ENCODE measurements around the gene ACSF2.
"Not testable (repeated sequence)": the region's sequence is repeated elsewhere in the genome, so short reads cannot be mapped to it uniquely, and the experiment has no call there.

The ACSF2 gene

GRCh38 chr17:50472286-50472685 lies 46.3 kb downstream of the ACSF2 start:
- Histone ChIP-seq H3K9ac (ENCODE audit: low read length) (no peak overlapping the region), H3K27me3 (ENCODE audit: control insufficient read depth, insufficient read depth, low read length) (no peaks in the 10 kb centered on the region), H3K4me3 (ENCODE audit: low read length) (no peak overlapping the region), H3K27ac (ENCODE audit: low read depth, low read length) (no peak overlapping the region), H3K4me1 (ENCODE audit: control insufficient read depth, insufficient read depth, low read length) (no peaks in the 10 kb centered on the region), H3K36me3 (ENCODE audit: control insufficient read depth, insufficient read depth, low read length) (no peaks in the 10 kb centered on the region)

GRCh38 chr17:50472761-50473161 lies 46.7 kb downstream of the ACSF2 start:
- not testable (repeated sequence) for H3K9ac ChIP-seq (ENCODE audit: low read length); H3K4me1 ChIP-seq (ENCODE audit: control insufficient read depth, insufficient read depth, low read length); H3K4me3 ChIP-seq (ENCODE audit: low read length); H3K27ac ChIP-seq (ENCODE audit: low read depth, low read length); H3K27me3 ChIP-seq (ENCODE audit: control insufficient read depth, insufficient read depth, low read length); H3K36me3 ChIP-seq (ENCODE audit: control insufficient read depth, insufficient read depth, low read length)

GRCh38 chr17:50473901-50474300 lies 47.9 kb downstream of the ACSF2 start:
- no peaks in the 10 kb centered on the region for H3K4me1 ChIP-seq (ENCODE audit: control insufficient read depth, insufficient read depth, low read length)
- H3K27me3 ChIP-seq (ENCODE audit: control insufficient read depth, insufficient read depth, low read length): no peaks in the 10 kb centered on the region
- no peaks in the 10 kb centered on the region for H3K36me3 ChIP-seq (ENCODE audit: control insufficient read depth, insufficient read depth, low read length)
- no peak overlapping the region for H3K27ac ChIP-seq (ENCODE audit: low read depth, low read length)
- H3K4me3 ChIP-seq (ENCODE audit: low read length): no peak overlapping the region
- H3K9ac ChIP-seq (ENCODE audit: low read length): no peak overlapping the region

- no peaks in the 10 kb centered on the region for H3K27me3 ChIP-seq (ENCODE audit: control insufficient read depth, insufficient read depth, low read length)
- H3K27ac ChIP-seq (ENCODE audit: low read depth, low read length): no peak overlapping the region
- H3K4me3 ChIP-seq (ENCODE audit: low read length): no peak overlapping the region
- peaks cover under 1% of the 10 kb centered on the region for H3K4me1 ChIP-seq (ENCODE audit: control insufficient read depth, insufficient read depth, low read length)
- no peak overlapping the region for H3K9ac ChIP-seq (ENCODE audit: low read length)
- no peaks in the 10 kb centered on the region for H3K36me3 ChIP-seq (ENCODE audit: control insufficient read depth, insufficient read depth, low read length)
Observed at GRCh38 chr17:50474523-50474922, 48.5 kb downstream of the ACSF2 start.

- Histone ChIP-seq H3K4me3 (ENCODE audit: low read length) (no peak overlapping the region), H3K36me3 (ENCODE audit: control insufficient read depth, insufficient read depth, low read length) (no peaks in the 10 kb centered on the region), H3K9ac (ENCODE audit: low read length) (no peak overlapping the region), H3K27ac (ENCODE audit: low read depth, low read length) (no peak overlapping the region), H3K27me3 (ENCODE audit: control insufficient read depth, insufficient read depth, low read length) (no peaks in the 10 kb centered on the region), H3K4me1 (ENCODE audit: control insufficient read depth, insufficient read depth, low read length) (peaks cover 4% of the 10 kb centered on the region)
Observed at GRCh38 chr17:50475362-50475761, 49.3 kb downstream of the ACSF2 start.

GRCh38 chr17:50475775-50476544 lies 49.9 kb downstream of the ACSF2 start:
- H3K4me3 ChIP-seq (ENCODE audit: low read length); H3K27me3 ChIP-seq (ENCODE audit: control insufficient read depth, insufficient read depth, low read length); H3K9ac ChIP-seq (ENCODE audit: low read length); H3K27ac ChIP-seq (ENCODE audit: low read depth, low read length); H3K36me3 ChIP-seq (ENCODE audit: control insufficient read depth, insufficient read depth, low read length); H3K4me1 ChIP-seq (ENCODE audit: control insufficient read depth, insufficient read depth, low read length): not testable (repeated sequence)

- Histone ChIP-seq H3K36me3 (ENCODE audit: control insufficient read depth, insufficient read depth, low read length) (peaks cover under 1% of the 10 kb centered on the region), H3K4me1 (ENCODE audit: control insufficient read depth, insufficient read depth, low read length) (peaks cover 4% of the 10 kb centered on the region), H3K4me3 (ENCODE audit: low read length) (no peak overlapping the region), H3K9ac (ENCODE audit: low read length) (no peak overlapping the region), H3K27ac (ENCODE audit: low read depth, low read length) (no peak overlapping the region), H3K27me3 (ENCODE audit: control insufficient read depth, insufficient read depth, low read length) (no peaks in the 10 kb centered on the region)
Observed at GRCh38 chr17:50476545-50477315, 50.7 kb downstream of the ACSF2 start.

GRCh38 chr17:50477976-50478375 lies 52.0 kb downstream of the ACSF2 start:
- Histone ChIP-seq H3K9ac (ENCODE audit: low read length) (peak overlapping the region; percentile 5), H3K4me1 (ENCODE audit: control insufficient read depth, insufficient read depth, low read length) (peaks cover 6% of the 10 kb centered on the region), H3K27me3 (ENCODE audit: control insufficient read depth, insufficient read depth, low read length) (no peaks in the 10 kb centered on the region), H3K36me3 (ENCODE audit: control insufficient read depth, insufficient read depth, low read length) (peaks cover 3% of the 10 kb centered on the region), H3K4me3 (ENCODE audit: low read length) (peak overlapping the region; percentile 91), H3K27ac (ENCODE audit: low read depth, low read length) (peak overlapping the region; percentile 80)

- H3K4me1 ChIP-seq (ENCODE audit: control insufficient read depth, insufficient read depth, low read length): peaks cover 6% of the 10 kb centered on the region
- H3K4me3 ChIP-seq (ENCODE audit: low read length): peak within 1 kb of the TSS; percentile 91
- peak within 1 kb of the TSS; percentile 80 for H3K27ac ChIP-seq (ENCODE audit: low read depth, low read length)
- peak within 1 kb of the TSS; percentile 87 for H3K9ac ChIP-seq (ENCODE audit: low read length)
- H3K27me3 ChIP-seq (ENCODE audit: control insufficient read depth, insufficient read depth, low read length): no peaks in the 10 kb centered on the region
- peaks cover 8% of the 10 kb centered on the region for H3K36me3 ChIP-seq (ENCODE audit: control insufficient read depth, insufficient read depth, low read length)
Observed at GRCh38 chr17:50478391-50479381, 52.7 kb downstream of the ACSF2 start, which contains the start of gene RSAD1. TSS of gene RSAD1 (plus strand) at chr17:50478860. CDS start at chr17:50478885, 25 bp downstream.

GRCh38 chr17:50479522-50480141 lies 53.6 kb downstream of the ACSF2 start:
- peaks cover 6% of the 10 kb centered on the region for H3K4me1 ChIP-seq (ENCODE audit: control insufficient read depth, insufficient read depth, low read length)
- no peak overlapping the region for H3K9ac ChIP-seq (ENCODE audit: low read length)
- peaks cover 13% of the 10 kb centered on the region for H3K36me3 ChIP-seq (ENCODE audit: control insufficient read depth, insufficient read depth, low read length)
- H3K27me3 ChIP-seq (ENCODE audit: control insufficient read depth, insufficient read depth, low read length): no peaks in the 10 kb centered on the region
- H3K27ac ChIP-seq (ENCODE audit: low read depth, low read length): peak overlapping the region; percentile 80
- peak overlapping the region; percentile 91 for H3K4me3 ChIP-seq (ENCODE audit: low read length)

GRCh38 chr17:50480142-50480764 lies 54.2 kb downstream of the ACSF2 start:
- Histone ChIP-seq H3K9ac (ENCODE audit: low read length) (no peak overlapping the region), H3K36me3 (ENCODE audit: control insufficient read depth, insufficient read depth, low read length) (peaks cover 13% of the 10 kb centered on the region), H3K27me3 (ENCODE audit: control insufficient read depth, insufficient read depth, low read length) (no peaks in the 10 kb centered on the region), H3K4me3 (ENCODE audit: low read length) (no peak overlapping the region), H3K4me1 (ENCODE audit: control insufficient read depth, insufficient read depth, low read length) (peaks cover 6% of the 10 kb centered on the region), H3K27ac (ENCODE audit: low read depth, low read length) (no peak overlapping the region)
